Bronchial epithelial cell (primary cell): ENCODE measurements around the gene C11orf24. TPM values are rescaled to one million over a fixed set of nuclear protein-coding genes. Genes with fewer than 3 reads are reported as not detected.
A peak's percentile ranks its signal among the peaks of the same experiment; 100 is the strongest.
"Not testable (repeated sequence)": the region's sequence is repeated elsewhere in the genome, so short reads cannot be mapped to it uniquely, and the experiment has no call there.

Experiments used
- DNase-seq: peaks from one replicate; pipeline ENCODE4 v3.0.0-alpha.2; 2010; ENCODE audit warnings: low read depth
- FAIRE-seq: peaks from 2 replicates; lab custom pipeline; 2011; peaks lifted over from hg19 to GRCh38; lab: Jason Lieb, UNC
- H3K27me3 ChIP-seq: 2 replicates; pipeline ENCODE4 v1.5.1; 2011; ENCODE audit warnings: low read length; ENCODE audit not compliant: control insufficient read depth, insufficient read depth
- H3K36me3 ChIP-seq: 2 replicates; pipeline ENCODE4 v1.5.1; 2011; ENCODE audit warnings: low read length; ENCODE audit not compliant: control insufficient read depth, insufficient read depth
- H3K4me3 ChIP-seq: 2 replicates; pipeline ENCODE4 v1.5.1; 2011; ENCODE audit warnings: mild to moderate bottlenecking, low read depth, low read length, control low read depth
- CTCF ChIP-seq: IDR thresholded peaks from 2 replicates; pipeline ENCODE4 v1.5.1; 2011; ENCODE audit warnings: mild to moderate bottlenecking, moderate library complexity, low read length, control low read depth, inconsistent platforms; ENCODE audit not compliant: insufficient read depth, severe bottlenecking
- total RNA-seq: library from RNA; depleted of rRNA; stranded (reverse); fragments of >200 nt; gene quantifications from 2 replicates; pipeline ENCODE4 v1.2.1, GENCODE V29; 2014

The C11orf24 gene
- total RNA-seq, 1 donor from 2014 or later = 13.2 TPM

GRCh38 chr11:68287419-68287818, 15.6 kb upstream of the C11orf24 start:
- H3K4me3 ChIP-seq = no peak overlapping the region
- no peaks in the 10 kb centered on the region for H3K27me3 ChIP-seq
- FAIRE-seq = no peak
- H3K36me3 ChIP-seq = no peaks in the 10 kb centered on the region
- no peak for TF ChIP-seq CTCF
- no peak for DNase-seq

- H3K4me3 ChIP-seq, DNase-seq, H3K27me3 ChIP-seq, H3K36me3 ChIP-seq, FAIRE-seq: not testable (repeated sequence)
Observed at GRCh38 chr11:68284588-68284987, 12.8 kb upstream of the C11orf24 start.

GRCh38 chr11:68282861-68283230, 11.1 kb upstream of the C11orf24 start:
- DNase-seq = no peak
- no peak for FAIRE-seq
- no peak for TF ChIP-seq CTCF
- no peaks in the 10 kb centered on the region for H3K27me3 ChIP-seq
- no peaks in the 10 kb centered on the region for H3K36me3 ChIP-seq
- H3K4me3 ChIP-seq = no peak overlapping the region

GRCh38 chr11:68282141-68282860, 10.5 kb upstream of the C11orf24 start:
- FAIRE-seq = no peak
- H3K36me3 ChIP-seq = no peaks in the 10 kb centered on the region
- H3K27me3 ChIP-seq = no peaks in the 10 kb centered on the region
- DNase-seq = peak; percentile 72
- H3K4me3 ChIP-seq = no peak overlapping the region
- no peak for TF ChIP-seq CTCF

- Histone ChIP-seq H3K36me3 (no peaks in the 10 kb centered on the region), H3K4me3 (no peak overlapping the region), H3K27me3 (no peaks in the 10 kb centered on the region)
- no peak for TF ChIP-seq CTCF
- peak; percentile 33 for DNase-seq
- FAIRE-seq = no peak
Observed at GRCh38 chr11:68279676-68280075, 7.9 kb upstream of the C11orf24 start.

GRCh38 chr11:68276861-68277260, 5.1 kb upstream of the C11orf24 start:
- no peak for FAIRE-seq

More at GRCh38 chr11:68276861-68277260, 5.1 kb upstream of the C11orf24 start:
- TF ChIP-seq CTCF = no peak
- Histone ChIP-seq H3K4me3 (no peak overlapping the region), H3K36me3 (no peaks in the 10 kb centered on the region), H3K27me3 (no peaks in the 10 kb centered on the region)
- no peak for DNase-seq
